SK-N-SH treated with all-trans-retinoic acid at 6 μM for 48 hours (cell line): Measurements from ENCODE around the gene TMEM178B.

Experiments
- GLIS3 ChIP-seq: fragments of 250-450 bp; sonication (Bioruptor Pico); IDR thresholded peaks from 2 replicates; pipeline ENCODE4 v1.5.0; 2020; ENCODE audit warnings: mild to moderate bottlenecking, moderate library complexity
- ISL1 ChIP-seq: fragments of 250-450 bp; sonication (Bioruptor Pico); IDR thresholded peaks from 2 replicates; pipeline ENCODE4 v2.1.2; 2022; ENCODE audit warnings: mild to moderate bottlenecking, moderate library complexity
- OSR1 ChIP-seq: fragments of 250-450 bp; sonication (Bioruptor Pico); IDR thresholded peaks from 2 replicates; pipeline ENCODE4 v1.8.0; 2022; ENCODE audit warnings: moderate library complexity, mild to moderate bottlenecking, inconsistent platforms
- PPARA ChIP-seq: fragments of 250-450 bp; sonication (Bioruptor Pico); IDR thresholded peaks from 2 replicates; pipeline ENCODE4 v1.5.0; 2020; ENCODE audit warnings: mild to moderate bottlenecking, borderline replicate concordance
- RARB ChIP-seq: fragments of 250-450 bp; sonication (Bioruptor Pico); IDR thresholded peaks from 2 replicates; pipeline ENCODE4 v1.8.0; 2021; ENCODE audit warnings: mild to moderate bottlenecking, moderate library complexity
- ZFP30 ChIP-seq: fragments of 450-650 bp; formaldehyde crosslinking; IDR thresholded peaks from 2 replicates; pipeline ENCODE4 v1.5.0; 2022; ENCODE audit warnings: mild to moderate bottlenecking, moderate library complexity
- ZNF565 ChIP-seq: fragments of 450-650 bp; formaldehyde crosslinking; conservative IDR thresholded peaks from 2 replicates; pipeline ENCODE4 v1.5.0; 2020; ENCODE audit warnings: low read depth, mild to moderate bottlenecking, moderate library complexity
- ZNF70 ChIP-seq: fragments of 450-650 bp; formaldehyde crosslinking; IDR thresholded peaks from 2 replicates; pipeline ENCODE4 v1.5.0; 2020; ENCODE audit warnings: mild to moderate bottlenecking, moderate library complexity
- TF ChIP-seq, protein P1 (sequence below): fragments of 250-450 bp; sonication (Bioruptor Pico); IDR thresholded peaks from 2 replicates; pipeline ENCODE4 v1.8.0; 2020; ENCODE audit warnings: mild to moderate bottlenecking, moderate library complexity, borderline replicate concordance
- TF ChIP-seq, protein P2 (sequence below): fragments of 250-450 bp; sonication (Bioruptor Pico); IDR thresholded peaks from 2 replicates; pipeline ENCODE4 v1.8.0; 2021; ENCODE audit warnings: low read depth, mild to moderate bottlenecking, moderate library complexity, borderline replicate concordance
- TF ChIP-seq, protein P3 (sequence below): fragments of 250-450 bp; sonication (Bioruptor Pico); IDR thresholded peaks from 2 replicates; pipeline ENCODE4 v1.5.1; 2020; ENCODE audit warnings: low read depth, mild to moderate bottlenecking, moderate library complexity

DNA sequence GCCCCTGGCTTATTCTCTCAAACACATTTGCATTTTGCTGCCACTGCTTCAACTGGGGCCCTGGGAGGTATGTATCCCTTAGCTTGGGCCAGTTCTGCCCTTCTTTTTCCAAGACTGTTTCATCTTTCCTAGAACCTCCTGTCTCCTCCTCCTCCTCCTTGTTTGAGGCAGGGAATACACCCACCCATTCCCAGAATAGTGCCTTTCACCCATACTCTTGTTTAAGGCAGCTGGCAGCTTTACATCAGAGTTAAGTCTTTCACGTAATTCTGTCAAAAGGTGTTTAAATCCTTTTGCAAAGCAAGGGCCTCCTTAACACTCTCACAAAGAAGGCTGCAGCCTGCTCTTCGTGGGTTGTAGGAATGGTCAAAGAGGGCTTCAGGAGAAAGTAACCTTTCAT lies 326.5 kb downstream of the TMEM178B start:
- no peak for TF ChIP-seq ISL1 (CRISPR knock-in tag)
- TF ChIP-seq ZNF70 (CRISPR knock-in tag): no peak
- TF ChIP-seq, protein P1, sequence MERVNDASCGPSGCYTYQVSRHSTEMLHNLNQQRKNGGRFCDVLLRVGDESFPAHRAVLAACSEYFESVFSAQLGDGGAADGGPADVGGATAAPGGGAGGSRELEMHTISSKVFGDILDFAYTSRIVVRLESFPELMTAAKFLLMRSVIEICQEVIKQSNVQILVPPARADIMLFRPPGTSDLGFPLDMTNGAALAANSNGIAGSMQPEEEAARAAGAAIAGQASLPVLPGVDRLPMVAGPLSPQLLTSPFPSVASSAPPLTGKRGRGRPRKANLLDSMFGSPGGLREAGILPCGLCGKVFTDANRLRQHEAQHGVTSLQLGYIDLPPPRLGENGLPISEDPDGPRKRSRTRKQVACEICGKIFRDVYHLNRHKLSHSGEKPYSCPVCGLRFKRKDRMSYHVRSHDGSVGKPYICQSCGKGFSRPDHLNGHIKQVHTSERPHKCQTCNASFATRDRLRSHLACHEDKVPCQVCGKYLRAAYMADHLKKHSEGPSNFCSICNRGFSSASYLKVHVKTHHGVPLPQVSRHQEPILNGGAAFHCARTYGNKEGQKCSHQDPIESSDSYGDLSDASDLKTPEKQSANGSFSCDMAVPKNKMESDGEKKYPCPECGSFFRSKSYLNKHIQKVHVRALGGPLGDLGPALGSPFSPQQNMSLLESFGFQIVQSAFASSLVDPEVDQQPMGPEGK: no peak
- no peak for TF ChIP-seq PPARA (CRISPR knock-in tag)
- TF ChIP-seq, protein P2, sequence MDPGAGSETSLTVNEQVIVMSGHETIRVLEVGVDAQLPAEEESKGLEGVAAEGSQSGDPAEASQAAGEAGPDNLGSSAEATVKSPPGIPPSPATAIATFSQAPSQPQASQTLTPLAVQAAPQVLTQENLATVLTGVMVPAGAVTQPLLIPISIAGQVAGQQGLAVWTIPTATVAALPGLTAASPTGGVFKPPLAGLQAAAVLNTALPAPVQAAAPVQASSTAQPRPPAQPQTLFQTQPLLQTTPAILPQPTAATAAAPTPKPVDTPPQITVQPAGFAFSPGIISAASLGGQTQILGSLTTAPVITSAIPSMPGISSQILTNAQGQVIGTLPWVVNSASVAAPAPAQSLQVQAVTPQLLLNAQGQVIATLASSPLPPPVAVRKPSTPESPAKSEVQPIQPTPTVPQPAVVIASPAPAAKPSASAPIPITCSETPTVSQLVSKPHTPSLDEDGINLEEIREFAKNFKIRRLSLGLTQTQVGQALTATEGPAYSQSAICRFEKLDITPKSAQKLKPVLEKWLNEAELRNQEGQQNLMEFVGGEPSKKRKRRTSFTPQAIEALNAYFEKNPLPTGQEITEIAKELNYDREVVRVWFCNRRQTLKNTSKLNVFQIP: no peak
- no peak for TF ChIP-seq ZFP30 (CRISPR knock-in tag)
- no peak for TF ChIP-seq OSR1
- no peak for TF ChIP-seq GLIS3 (CRISPR knock-in tag)
- no peak for TF ChIP-seq RARB (CRISPR knock-in tag)
- TF ChIP-seq, protein P3, sequence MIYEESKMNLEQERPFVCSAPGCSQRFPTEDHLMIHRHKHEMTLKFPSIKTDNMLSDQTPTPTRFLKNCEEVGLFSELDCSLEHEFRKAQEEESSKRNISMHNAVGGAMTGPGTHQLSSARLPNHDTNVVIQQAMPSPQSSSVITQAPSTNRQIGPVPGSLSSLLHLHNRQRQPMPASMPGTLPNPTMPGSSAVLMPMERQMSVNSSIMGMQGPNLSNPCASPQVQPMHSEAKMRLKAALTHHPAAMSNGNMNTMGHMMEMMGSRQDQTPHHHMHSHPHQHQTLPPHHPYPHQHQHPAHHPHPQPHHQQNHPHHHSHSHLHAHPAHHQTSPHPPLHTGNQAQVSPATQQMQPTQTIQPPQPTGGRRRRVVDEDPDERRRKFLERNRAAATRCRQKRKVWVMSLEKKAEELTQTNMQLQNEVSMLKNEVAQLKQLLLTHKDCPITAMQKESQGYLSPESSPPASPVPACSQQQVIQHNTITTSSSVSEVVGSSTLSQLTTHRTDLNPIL (CRISPR knock-in tag): no peak
- TF ChIP-seq ZNF565: no peak
